Natural killer cell (primary cell): ENCODE results near the gene RPS24. TPM values are rescaled to one million over a fixed set of nuclear protein-coding genes. Genes with fewer than 3 reads are reported as not detected.
"Not testable (repeated sequence)": the region's sequence is repeated elsewhere in the genome, so short reads cannot be mapped to it uniquely, and the experiment has no call there.

Source experiments
- ATAC-seq, 3 donors: fragments of 150-1000 bp in 2 of 3; fragments of 200-7000 bp in 1 of 3; cut with Tn5 transposase; 1 replicate in 1 of 3; 2 replicates in 2 of 3; pipeline ENCODE4 v1.10.0; 2021; ENCODE audit warnings: mild to moderate bottlenecking in 2 of 3, moderate library complexity in 2 of 3
- DNase-seq, 2 donors: peaks; one replicate each; pipeline versions ENCODE4 v3.0.0 to v3.0.0-alpha.2; 2013 to 2021; ENCODE audit warnings: mixed read lengths in 1 of 2
- H3K27ac ChIP-seq: one replicate; pipeline ENCODE4 v1.5.1; 2013; ENCODE audit warnings: mild to moderate bottlenecking, low read length
- H3K27me3 ChIP-seq: one replicate; pipeline ENCODE4 v1.6.1; 2013; ENCODE audit warnings: low read length; ENCODE audit not compliant: control insufficient read depth, insufficient read depth
- H3K36me3 ChIP-seq: one replicate; pipeline ENCODE4 v1.6.1; 2013; ENCODE audit warnings: low read length; ENCODE audit not compliant: control insufficient read depth, insufficient read depth
- H3K4me1 ChIP-seq: one replicate; pipeline ENCODE4 v1.6.1; 2013; ENCODE audit warnings: low read length; ENCODE audit not compliant: control insufficient read depth, insufficient read depth
- H3K4me3 ChIP-seq: one replicate; pipeline ENCODE4 v1.5.1; 2013; ENCODE audit warnings: low read length
- H3K9me3 ChIP-seq: one replicate; pipeline ENCODE4 v1.6.1; 2013; ENCODE audit warnings: low read length; ENCODE audit not compliant: control insufficient read depth, insufficient read depth
- H3K27ac Mint-ChIP-seq, 2 donors: one replicate each; pipeline ENCODE4 v1.8.0; 2022; ENCODE audit warnings: mild to moderate bottlenecking in 2 of 2, mixed read lengths in 2 of 2, moderate library complexity in 1 of 2
- H3K27me3 Mint-ChIP-seq, 2 donors: one replicate each; pipeline ENCODE4 v1.8.0; 2022; ENCODE audit warnings: low read depth in 2 of 2, mixed read lengths in 2 of 2
- H3K36me3 Mint-ChIP-seq: one replicate; pipeline ENCODE4 v1.8.0; 2022; ENCODE audit warnings: mixed read lengths
- H3K4me1 Mint-ChIP-seq, 2 donors: one replicate each; pipeline ENCODE4 v1.8.0; 2022; ENCODE audit warnings: mixed read lengths in 2 of 2
- H3K4me3 Mint-ChIP-seq: one replicate; pipeline ENCODE4 v1.8.0; 2022; ENCODE audit warnings: mild to moderate bottlenecking, moderate library complexity, mixed read lengths
- H3K9me3 Mint-ChIP-seq, 2 donors: one replicate each; pipeline ENCODE4 v1.8.0; 2022; ENCODE audit warnings: mixed read lengths in 2 of 2
- WGBS: methylation state at CpG from one replicate; pipeline ENCODE4 v1.1.7; 2013; ENCODE audit warnings: missing lambda C conversion rate; ENCODE audit not compliant: insufficient coverage; 5-methylcytosine and 5-hydroxymethylcytosine counted together
- intact Hi-C: fragments of 100-400 bp; cut with micrococcal nuclease; formaldehyde crosslinking; loops from one replicate; pipeline ENCODE4 v1.14.2; 2022
- total RNA-seq, 4 donors: library from RNA; stranded (reverse); fragments of 120-200 nt in 1 of 4; gene quantifications; one replicate each; pipeline versions ENCODE4 v1.2.3 to v1.2.4, GENCODE V29; 2013 to 2022
- TF ChIP-seq, protein P1 (sequence below): fragments of 200-600 bp; IDR thresholded peaks from one replicate; pipeline ENCODE4 v1.8.0; 2022; ENCODE audit warnings: antibody characterized with exemption

RPS24 gene
- total RNA-seq, 3 donors from 2014 or later (not counting 1 experiment from before 2014, with no cell fraction given), result 887 to 1,039 (median 981) TPM

DNA sequence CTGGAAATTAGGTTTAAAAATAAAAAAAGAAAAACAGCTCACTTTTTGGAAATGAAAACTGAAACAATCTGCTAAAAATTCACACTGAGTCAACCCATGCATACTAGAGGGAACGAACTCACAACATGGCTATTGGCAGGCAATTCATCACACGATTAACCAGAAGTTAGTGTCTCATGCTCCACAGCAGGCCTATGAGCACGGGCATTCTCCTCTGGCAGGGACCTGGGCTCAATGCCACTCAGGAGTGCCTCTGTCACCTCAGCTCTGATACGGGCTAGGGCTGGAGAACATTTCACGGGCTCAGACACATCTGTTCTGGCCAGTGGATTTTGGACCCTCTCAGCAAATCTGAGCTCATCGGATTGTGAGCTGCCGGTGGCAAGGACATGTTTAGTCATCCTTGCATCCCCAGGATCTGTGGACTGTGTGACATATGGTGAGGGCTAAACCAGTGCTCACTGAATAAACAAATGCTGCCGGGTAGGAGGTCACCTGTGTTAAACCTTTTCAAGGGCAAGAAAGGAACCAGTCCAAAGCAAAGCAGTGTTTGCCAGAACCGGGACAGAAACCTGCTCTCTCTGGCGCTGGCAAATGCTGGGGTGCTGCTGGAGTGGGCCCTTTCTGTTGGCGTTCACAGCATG, 44.5 kb upstream of the RPS24 start:
- TF ChIP-seq, protein P1, sequence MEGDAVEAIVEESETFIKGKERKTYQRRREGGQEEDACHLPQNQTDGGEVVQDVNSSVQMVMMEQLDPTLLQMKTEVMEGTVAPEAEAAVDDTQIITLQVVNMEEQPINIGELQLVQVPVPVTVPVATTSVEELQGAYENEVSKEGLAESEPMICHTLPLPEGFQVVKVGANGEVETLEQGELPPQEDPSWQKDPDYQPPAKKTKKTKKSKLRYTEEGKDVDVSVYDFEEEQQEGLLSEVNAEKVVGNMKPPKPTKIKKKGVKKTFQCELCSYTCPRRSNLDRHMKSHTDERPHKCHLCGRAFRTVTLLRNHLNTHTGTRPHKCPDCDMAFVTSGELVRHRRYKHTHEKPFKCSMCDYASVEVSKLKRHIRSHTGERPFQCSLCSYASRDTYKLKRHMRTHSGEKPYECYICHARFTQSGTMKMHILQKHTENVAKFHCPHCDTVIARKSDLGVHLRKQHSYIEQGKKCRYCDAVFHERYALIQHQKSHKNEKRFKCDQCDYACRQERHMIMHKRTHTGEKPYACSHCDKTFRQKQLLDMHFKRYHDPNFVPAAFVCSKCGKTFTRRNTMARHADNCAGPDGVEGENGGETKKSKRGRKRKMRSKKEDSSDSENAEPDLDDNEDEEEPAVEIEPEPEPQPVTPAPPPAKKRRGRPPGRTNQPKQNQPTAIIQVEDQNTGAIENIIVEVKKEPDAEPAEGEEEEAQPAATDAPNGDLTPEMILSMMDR, result no peak

DNA sequence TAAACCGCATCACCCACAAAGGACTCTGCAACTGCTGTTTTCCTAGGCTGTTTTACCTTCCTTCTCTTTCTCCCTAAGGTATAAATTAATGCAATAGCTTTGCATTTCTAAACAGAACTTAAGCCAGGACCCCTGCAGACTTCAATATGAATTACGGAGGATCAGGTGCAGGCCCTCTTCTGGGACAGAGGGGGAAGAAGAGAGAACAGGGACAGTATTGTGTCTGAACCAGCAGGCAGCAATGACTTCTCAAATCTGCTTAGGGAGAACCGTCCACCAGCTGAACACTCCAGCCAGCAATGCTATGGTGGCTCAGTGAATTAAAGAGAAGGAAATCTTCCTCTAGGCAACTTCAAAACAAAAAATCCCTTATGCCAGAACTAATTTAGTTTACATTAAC, 40.0 kb upstream of the RPS24 start:
- no peaks in the 10 kb centered on the region for H3K4me1 ChIP-seq
- H3K27me3 Mint-ChIP-seq, result no peaks in the 10 kb centered on the region
- intact Hi-C loops, result no loop called here
- no peak overlapping the region for H3K27ac ChIP-seq
- DNase-seq (no peak), ATAC-seq (no peak)
- H3K4me3 ChIP-seq, result no peak overlapping the region
- no peak overlapping the region for H3K27ac Mint-ChIP-seq
- H3K9me3 Mint-ChIP-seq, result no peaks in the 10 kb centered on the region
- peaks cover 51% of the 10 kb centered on the region for H3K36me3 ChIP-seq
- peaks cover 27% of the 10 kb centered on the region for H3K36me3 Mint-ChIP-seq
- no peaks in the 10 kb centered on the region for H3K9me3 ChIP-seq
- peaks cover 0 to 5% of the 10 kb centered on the region in 2 donors for H3K4me1 Mint-ChIP-seq
- H3K4me3 Mint-ChIP-seq, result no peak overlapping the region
- 100% methylated on average over 3 of the region's 3 CpGs for WGBS
- TF ChIP-seq, protein P1, result no peak
- no peaks in the 10 kb centered on the region for H3K27me3 ChIP-seq

More for the DNA sequence above, 44.5 kb upstream of the RPS24 start:
- no peak overlapping the region for H3K4me3 Mint-ChIP-seq
- 93% methylated on average over 11 of the region's 11 CpGs for WGBS
- ATAC-seq (no peak), DNase-seq (no peak)
- no peak overlapping the region for H3K4me3 ChIP-seq
- no peaks in the 10 kb centered on the region for H3K9me3 ChIP-seq
- H3K4me1 Mint-ChIP-seq, result no peaks in the 10 kb centered on the region
- no peaks in the 10 kb centered on the region for H3K27me3 Mint-ChIP-seq
- H3K4me1 ChIP-seq, result no peaks in the 10 kb centered on the region
- no peak overlapping the region for H3K27ac Mint-ChIP-seq
- intact Hi-C loops, result no loop called here
- no peak overlapping the region for H3K27ac ChIP-seq
- H3K9me3 Mint-ChIP-seq, result no peaks in the 10 kb centered on the region
- H3K36me3 Mint-ChIP-seq, result peaks cover 29% of the 10 kb centered on the region
- no peaks in the 10 kb centered on the region for H3K27me3 ChIP-seq
- peaks cover 87% of the 10 kb centered on the region for H3K36me3 ChIP-seq

DNA sequence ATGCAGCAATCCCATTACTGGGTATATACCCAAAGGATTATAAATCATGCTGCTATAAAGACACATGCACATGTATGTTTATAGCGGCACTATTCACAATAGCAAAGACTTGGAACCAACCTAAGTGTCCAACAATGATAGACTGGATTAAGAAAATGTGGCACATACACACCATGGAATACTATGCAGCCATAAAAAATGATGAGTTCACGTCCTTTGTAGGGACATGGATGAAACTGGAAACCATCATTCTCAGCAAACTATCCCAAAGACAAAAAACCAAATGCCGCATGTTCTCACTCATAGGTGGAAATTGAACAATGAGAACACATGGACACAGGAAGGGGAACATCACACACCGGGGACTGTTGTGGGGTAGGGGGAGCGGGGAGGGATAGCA, 34.9 kb upstream of the RPS24 start:
- H3K4me3 Mint-ChIP-seq, H3K27me3 ChIP-seq, DNase-seq, H3K27ac ChIP-seq, H3K4me1 ChIP-seq, H3K4me1 Mint-ChIP-seq, H3K27me3 Mint-ChIP-seq, H3K9me3 Mint-ChIP-seq, H3K4me3 ChIP-seq, intact Hi-C loops, H3K9me3 ChIP-seq, H3K27ac Mint-ChIP-seq, ATAC-seq: not testable (repeated sequence)
- H3K36me3 ChIP-seq, result peaks cover 46% of the 10 kb centered on the region
- peaks cover 17% of the 10 kb centered on the region for H3K36me3 Mint-ChIP-seq
- WGBS, result 100% methylated on average over 3 of the region's 5 CpGs

DNA sequence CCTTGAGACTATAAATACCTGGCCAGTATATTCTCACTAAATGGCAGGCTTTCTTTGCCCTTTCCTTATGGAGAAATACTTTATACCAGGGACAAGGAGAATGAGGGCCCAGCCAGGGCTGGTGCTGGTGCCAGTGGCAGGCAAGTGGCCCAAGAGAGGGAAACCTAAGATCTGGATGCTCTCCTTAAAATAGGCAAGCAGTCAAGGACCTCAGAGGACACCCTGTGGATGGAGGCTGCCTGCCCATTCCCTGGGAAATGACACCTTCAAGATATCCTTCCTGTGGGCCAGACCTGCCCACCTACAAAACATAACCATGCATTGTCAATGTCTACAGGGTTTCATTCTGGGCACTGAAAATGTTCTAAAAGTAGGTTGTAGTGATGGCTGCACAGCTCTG, 33.5 kb upstream of the RPS24 start:
- Histone ChIP-seq H3K36me3 (peaks cover 53% of the 10 kb centered on the region), H3K4me3 (no peak overlapping the region), H3K27me3 (no peaks in the 10 kb centered on the region), H3K27ac (no peak overlapping the region), H3K4me1 (no peaks in the 10 kb centered on the region), H3K9me3 (no peaks in the 10 kb centered on the region)
- no peak for DNase-seq
- intact Hi-C loops, result no loop called here
- Mint-ChIP-seq H3K4me1 (peaks cover 0 to 5% of the 10 kb centered on the region in 2 donors), H3K27ac (no peak overlapping the region), H3K9me3 (no peaks in the 10 kb centered on the region), H3K4me3 (no peak overlapping the region), H3K36me3 (peaks cover 15% of the 10 kb centered on the region), H3K27me3 (no peaks in the 10 kb centered on the region)
- TF ChIP-seq, protein P1, result no peak
- ATAC-seq, result no peak
